HG02973 (cell line): ENCODE data around the gene DCC.

ENCODE experiments used
- ATAC-seq: cut with Tn5 transposase; IDR thresholded peaks from one replicate; pipeline ENCODE4 v1.9.1; 2021; ENCODE audit warnings: moderate library complexity; ENCODE audit not compliant: unreplicated experiment

DCC gene

DNA sequence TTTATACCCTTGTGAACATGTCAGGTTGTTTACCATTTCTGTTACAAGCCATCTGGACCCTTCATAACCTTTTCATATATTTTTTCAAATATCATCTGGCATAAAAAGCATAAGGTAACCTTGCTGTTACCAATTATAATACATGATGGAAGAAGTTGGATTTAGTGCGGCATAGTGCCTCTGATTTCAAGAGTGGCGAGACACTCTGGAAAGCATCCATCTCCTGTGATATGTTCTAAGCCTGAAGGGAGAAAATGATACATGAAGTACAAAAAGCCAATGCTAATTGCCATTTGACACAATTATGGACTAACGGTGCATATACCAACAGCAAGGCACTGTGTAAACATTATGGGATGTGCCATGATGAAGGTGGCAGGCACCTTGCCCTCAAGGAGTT, 75.1 kb downstream of the DCC start:
- ATAC-seq: no peak

DNA sequence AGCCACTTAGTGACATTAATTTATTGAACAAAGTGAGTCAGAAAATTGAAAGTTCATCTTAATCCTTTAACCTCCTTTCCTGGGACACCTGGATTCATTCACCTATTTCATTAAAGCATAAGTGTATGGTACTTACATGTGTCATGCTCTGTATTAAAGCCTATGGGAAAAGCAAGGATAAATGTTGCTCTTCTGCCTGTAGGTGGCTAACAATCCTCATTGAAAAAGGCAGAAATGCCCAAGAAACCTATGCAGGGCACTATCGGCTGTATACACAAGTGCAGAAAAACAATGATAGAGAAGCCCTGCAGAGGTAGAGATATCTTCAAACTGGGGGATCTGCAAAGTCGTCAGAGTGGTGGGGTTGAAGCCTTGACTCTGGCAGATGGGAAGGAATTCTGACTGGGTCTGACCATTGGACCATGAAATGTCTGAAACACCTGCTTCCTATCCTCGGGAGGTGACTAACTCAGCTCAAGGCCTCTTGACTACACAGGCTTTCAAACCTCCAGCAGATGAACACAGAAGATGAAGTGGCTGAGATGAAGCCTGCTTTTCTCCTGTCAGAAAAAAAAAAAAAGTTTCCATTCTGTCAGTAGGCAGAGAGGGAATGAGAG, 83.1 kb downstream of the DCC start:
- ATAC-seq: no peak

DNA sequence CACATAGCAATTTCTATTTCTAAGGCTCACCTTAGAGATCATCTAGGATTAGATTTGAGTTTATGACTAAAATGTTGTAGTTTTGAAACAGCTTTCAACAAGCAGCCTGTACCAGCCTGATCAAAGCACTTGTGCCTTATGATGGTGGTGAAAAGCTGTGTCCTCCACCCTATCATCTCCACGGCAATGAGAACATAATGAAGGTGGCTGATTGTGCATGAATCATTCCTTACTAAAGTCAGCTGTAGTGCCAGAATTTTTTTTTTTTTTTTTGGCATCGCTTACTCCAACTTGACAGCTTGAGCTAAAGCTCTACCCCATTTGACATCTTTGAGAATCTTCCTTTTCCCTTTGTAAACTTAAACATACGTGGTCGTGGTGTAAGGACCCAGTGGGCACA, 86.0 kb downstream of the DCC start:
- ATAC-seq: no peak

DNA sequence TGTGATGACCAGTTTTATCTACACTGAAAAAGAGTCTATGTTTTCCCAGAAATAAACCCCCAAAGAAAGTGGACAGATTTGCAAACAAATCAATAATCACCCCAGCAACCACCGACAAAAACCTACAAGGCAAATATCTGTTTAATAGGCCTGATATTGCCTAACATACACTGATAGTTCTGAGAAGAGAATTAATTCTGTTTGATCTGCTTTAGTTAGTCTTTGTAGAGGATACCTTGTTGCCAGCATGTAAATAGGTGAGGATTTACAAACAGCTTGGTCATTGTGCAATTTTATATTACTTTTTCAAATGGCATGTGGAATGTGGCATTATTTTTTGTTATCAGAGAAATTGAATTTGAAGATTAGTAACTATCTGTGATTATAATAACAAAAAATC, 86.5 kb downstream of the DCC start:
- no peak for ATAC-seq

DNA sequence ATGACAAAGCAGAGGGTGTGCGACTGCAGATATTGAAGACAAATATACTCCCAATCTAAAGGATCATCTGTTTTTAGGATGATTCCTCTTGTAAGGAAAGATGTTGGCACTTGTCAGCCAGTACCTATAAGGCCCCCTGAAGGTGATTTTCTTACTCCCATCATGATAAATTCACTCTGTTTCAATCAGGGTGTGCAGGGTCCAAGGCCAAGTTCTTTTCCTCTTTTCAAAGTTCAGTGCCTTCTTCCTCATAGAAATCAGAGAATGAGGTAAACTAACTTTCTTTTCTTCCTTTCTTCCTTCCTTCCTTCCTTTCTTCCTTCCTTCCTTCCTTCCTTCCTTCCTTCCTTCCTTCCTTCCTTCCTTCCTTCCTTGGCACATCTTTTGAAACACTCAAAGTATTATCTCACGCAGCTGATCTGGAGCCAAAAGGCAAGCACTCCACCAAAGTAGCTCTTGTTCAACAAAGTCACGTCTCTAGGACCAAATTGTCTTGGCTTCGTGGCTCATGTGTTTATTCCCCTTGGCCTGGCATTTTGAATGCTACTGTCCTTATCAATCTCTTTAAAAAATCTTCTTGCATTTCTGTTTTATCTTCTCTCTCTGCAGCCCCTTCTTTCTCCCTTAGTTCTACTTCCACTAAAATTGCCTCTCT, 87.7 kb downstream of the DCC start:
- ATAC-seq: no peak

DNA sequence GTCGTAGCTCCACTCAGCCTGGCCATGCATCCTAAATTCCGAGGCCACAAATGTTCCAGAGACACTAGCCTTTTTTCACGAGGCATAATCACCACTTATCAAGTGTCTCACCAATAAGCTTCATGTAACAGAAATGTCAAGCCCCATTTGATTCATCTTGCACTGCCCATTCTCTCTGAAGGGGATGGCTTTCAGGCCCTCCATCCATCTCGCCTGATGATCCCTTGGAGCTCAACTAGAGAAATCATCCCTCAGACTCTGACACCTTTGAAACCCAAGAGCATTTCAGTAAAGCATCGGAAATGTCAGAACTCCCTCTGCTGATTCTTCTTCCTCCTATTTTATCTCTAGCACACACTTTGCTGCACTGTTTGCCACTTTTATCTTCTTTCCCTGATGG, 91.7 kb downstream of the DCC start:
- ATAC-seq: no peak

DNA sequence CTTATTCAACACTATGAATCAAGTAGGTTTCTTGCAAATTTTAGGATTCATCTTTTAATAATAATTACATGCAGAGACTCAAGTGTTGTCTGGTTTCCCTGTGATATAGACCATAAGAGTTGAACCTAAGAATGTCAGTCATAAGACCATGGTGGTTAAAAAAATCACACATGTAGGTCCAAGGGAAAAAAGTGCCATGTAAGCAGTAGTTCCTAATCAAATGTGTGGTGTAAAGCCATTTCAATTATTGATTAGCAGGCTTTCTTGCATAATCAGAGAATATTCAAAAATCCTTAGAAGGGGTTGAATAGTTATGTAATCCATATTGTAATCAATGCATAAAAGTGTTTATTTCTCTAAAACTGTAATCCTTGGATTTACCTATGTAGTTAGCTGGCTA, 93.8 kb downstream of the DCC start:
- ATAC-seq: no peak

DNA sequence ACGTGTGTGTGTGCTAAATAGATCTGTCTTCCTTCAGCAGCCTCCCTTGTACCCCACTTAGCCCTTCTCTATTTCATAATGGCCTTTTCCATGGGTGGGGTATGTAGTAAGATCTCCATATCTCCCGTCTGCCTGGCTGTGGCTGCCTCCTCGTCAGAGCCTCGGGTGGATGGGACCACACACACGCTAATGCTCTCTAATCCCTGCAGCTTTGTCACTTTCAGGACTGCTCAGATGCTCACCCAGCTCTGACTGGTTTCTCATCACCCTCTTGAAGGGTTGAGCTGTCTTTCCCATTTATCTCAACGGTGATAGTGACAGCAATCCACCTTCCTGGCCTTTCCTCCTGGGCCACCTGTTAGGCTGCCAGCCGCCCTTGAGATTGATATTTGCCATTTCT, 95.3 kb downstream of the DCC start:
- no peak for ATAC-seq

DNA sequence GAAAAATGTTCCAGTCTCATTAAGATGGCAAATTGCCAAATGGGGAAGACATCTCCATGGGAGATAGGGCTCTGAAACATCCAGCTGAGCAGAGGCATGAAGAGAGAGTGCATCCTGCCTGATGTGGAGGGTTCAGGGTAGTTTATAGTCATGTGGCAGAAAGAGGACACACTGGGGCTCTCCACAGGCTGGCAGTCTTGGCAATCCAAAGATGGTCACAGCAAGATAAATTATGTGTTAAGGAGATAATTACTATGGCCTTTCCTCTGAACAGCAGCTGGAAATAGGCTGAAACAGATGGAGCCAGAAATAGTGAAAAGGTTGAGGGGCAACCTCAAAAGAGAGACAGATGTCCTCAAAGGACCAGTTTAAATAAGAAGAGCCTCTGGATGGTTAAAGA, 97.2 kb downstream of the DCC start:
- no peak for ATAC-seq

DNA sequence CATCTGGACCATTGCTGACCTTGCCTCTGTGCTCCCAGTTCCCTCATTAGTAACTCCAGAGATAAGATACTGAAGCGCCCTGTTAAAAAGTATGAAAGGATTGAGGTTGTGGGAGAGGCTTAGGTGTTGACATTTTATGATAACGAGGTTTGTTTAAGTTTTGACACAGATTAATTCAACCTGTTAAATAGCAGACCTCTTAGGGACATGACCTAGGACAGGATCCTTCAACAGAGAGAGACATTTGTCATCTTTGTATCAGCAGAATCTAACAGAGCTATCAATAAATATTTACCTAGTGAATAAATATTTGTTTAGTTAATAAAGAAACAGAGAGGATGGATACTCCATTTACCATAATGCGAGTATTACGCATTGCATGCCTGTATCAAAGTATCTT, 99.5 kb downstream of the DCC start:
- no peak for ATAC-seq

DNA sequence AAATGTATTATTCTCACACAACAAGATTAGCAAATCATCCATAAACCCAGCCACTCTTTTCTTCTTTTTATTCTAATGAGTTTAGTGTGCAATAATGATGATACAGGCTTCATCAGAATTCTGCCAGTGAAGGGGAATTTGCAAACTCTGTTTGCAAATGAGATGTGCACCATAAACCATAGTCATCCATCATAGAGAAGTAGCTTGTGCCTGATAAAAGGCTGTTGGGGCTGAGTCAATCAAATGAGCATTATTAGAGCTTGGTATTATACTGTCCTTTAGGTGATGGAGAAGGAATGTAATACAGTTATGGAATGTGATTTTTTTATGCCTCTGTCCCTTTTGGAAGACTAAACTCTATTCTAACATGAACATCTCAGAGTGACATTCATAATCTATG, 101.8 kb downstream of the DCC start:
- no peak for ATAC-seq

DNA sequence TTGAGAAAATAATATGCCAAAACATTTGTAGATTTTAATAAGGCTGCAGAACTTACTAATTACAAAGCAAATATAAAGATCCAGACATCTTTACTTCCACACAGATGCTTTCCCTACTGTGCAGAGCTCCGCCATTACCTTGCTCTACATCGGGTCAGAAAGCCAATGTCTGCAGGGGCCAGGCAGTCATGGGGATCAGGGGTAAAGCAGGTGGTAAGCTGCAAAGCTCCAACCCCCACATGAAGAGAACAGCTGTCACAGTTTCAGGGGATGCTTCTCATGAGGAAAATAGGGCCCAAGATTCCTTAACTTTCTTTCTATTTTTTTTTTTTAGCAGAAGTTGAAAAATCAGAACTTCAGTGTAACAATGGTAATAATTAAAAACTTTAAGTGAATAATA, 102.7 kb downstream of the DCC start:
- ATAC-seq: no peak

DNA sequence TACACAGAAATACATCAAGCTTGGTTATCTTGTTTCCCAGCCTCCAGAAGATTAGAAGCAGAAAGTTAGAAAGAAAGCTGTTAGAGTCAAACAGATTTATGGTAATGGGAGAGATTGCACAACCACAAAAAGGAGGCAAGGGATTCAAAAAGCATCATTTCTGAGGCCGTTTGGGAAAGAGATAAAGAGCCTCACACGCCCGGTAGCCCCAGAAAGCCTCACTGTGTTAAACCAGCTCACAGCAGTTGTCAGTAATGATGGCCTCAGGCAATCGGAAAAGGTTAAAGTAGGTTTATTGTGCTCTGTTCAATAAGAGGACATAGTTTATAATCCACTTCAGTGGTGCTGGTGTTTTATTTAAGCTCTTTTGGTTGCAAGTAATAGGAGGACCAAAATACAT, 111.3 kb downstream of the DCC start:
- ATAC-seq: no peak

DNA sequence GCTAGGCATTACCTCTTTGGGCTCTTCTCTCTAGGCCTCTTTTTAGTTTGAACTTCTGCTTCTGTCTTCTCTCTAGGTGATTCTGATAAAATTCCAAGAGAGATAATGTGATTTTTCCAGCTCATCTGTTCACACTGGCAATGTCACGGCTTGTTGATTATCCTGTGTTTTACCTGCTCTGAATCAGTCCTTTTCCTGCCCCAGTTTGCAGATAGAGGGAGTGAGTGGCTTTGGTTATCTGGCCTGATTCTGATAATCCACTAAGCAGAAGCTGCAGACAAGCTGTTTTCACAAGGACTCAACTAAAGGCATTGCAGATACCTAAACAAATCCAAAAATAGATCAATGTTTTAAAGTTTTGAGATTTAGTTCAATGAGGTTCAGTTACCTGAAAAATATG, 111.9 kb downstream of the DCC start:
- ATAC-seq: no peak

DNA sequence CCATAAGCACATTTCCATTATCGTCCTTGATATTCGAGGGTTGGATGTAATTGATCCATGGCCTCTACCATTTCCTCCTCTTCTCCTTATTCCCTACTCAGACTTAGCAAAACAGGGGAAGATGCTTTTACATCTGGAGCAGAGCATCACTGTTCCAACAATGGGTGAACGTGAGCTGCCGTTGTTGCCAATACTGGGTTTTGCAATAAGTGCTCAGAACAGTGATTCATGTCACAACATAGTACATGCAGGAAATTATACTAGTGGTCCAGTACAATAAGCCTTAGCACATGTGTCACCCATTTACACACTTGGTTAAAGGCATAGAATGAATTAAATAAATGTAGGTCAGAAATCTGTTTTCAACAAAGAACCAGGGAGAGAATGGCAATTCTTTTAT, 112.4 kb downstream of the DCC start:
- ATAC-seq: no peak

DNA sequence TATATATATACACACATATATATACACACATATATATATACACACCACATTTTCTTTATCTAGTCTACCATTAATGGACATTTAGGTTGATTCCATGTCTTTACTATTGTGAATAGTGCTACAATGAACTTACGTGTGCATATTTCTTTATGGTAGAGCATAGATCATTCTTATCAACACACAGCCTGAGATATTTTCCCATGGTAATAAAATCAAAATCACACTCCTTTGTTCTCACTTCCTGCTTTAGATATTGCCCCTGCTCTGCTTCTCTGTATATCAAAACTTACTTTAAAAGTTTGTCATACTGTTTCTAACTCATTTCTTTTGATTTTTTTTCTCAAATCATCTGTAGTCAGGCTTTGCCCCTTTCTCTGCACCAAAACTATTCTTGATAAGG, 119.9 kb downstream of the DCC start:
- ATAC-seq: no peak

DNA sequence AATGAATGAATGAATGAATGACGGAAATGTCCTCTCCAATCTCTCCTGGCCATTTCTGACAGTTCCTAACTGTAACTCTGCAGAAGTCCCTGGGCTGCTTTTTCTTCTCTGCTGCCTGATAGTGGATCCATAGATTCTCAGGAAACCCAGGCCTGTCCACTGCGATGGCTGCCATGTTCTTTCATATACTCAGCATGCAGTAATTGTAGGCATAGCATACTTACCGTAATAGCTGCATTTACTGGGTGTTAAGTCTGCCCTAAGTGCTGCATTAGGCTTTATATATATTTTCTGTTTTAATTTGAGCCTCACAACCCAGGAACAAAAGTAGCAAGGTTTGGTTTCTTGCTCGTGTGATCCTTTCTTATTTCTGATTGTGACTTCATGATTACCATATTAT, 122.9 kb downstream of the DCC start:
- no peak for ATAC-seq

DNA sequence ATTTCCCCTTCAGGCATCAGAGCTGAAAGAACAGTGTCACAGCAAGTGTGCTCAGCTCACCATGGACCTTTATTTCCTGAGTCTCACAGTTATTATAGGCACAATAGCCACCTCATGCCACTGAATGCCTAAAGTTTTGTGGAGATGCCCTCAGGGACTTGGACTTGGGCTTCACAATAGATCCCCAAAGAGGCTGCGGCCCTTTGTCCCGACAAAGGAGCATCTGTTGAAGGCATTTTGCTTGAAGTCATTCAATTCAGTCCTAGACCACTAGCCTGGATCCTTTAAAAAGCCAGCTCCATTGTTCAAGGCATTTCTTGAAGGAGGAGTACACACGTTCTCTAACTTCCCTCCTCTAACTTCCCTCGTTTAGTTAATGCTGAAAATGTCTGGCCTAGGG, 125.4 kb downstream of the DCC start:
- no peak for ATAC-seq

DNA sequence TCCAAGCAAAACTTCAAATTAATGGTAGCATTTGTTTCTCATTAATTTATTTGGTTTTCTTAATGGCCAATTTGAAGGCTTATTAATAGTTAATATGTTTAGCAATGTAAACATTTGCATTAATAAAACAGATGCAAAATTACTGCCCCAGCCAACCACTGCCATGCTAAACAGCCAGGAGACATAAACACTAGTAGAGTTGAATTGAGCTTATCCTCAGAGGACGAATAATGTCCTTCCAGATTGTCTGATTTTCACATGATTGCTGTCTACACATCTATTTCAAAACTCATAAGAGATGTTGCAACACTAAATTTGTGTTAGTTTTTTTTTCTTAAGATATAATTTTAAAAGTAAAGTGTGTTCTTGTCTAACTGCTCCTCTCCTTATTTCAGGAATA, 128.5 kb downstream of the DCC start:
- no peak for ATAC-seq

DNA sequence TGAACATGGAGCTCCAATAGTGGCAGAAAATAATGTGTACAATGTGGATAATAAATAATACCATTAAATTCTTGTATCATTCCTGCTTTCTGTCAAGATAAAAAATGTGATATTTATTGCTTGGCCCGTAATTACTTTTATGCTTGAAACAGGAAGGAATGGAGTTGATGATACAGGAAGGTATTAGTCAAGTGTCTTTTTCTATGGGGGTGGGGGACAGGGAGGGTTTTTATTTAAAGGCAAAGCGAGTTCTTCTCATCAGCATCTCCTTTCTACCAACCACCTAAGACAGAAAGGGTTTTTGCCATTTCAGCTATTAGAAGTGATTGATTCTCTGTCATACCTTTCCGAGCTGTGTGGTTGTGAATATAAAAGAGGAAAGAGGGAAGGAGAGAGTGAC, 135.3 kb downstream of the DCC start:
- no peak for ATAC-seq

DNA sequence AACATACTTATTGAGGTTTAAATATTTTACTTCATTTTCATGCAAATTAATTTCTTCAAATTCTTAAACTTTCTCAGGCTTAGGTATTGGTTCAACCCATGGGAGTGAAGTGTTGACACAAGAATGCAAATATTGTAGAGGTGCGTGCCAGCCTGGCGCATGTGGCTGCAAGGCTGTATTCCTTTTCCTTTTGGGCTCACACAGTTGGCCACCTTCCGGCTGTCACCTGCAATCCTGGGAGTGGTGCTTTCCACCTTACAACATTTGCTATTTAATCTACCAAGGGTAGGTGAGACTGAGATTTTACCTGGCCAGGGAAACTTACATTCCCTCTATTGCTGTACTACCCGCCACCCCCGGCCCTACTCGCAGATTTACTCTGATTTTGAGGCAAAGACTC, 141.1 kb downstream of the DCC start:
- no peak for ATAC-seq

DNA sequence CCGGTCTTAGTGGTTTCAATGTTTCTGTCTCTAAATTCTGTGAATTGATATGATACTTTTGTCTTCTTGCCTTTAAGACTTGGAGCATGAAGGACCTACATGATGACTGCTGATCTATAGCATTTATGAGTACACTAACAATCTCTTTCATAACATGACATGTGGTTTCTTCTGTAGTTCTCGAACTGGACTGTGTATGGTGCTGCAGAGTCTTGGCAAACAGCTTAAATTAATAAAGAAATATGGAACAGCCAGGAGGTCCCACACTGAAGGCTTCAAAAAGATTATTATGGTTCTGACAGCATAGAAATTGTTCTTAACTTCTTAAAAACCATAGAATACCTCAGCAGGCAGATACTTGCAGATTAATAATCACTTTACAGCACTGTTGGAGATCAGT, 145.0 kb downstream of the DCC start:
- ATAC-seq: no peak

DNA sequence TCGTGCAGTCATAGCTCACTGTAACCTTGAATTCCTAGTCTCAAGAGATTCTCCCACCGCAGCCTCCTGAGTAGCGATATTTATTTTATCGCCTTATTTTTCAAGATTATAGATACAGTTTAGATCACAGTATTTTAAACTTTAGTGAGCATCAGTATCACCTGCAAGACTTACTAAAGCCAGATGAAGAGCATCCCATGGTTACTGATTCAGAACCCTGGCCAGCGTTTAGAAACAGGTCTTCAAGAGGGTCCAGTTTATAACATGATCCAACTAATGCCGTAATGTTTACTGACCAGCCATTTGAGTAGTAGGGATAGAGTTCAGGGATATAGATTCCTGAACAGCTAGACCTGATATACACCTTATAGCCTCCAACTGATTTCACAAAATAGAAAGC, 146.1 kb downstream of the DCC start:
- ATAC-seq: no peak
